Panc1 (cell line): ENCODE results near the gene MIX23.

Experiments used
- CTCF ChIP-seq: fragments of 450-650 bp; IDR thresholded peaks from 2 replicates; pipeline ENCODE4 v1.5.1; 2017; ENCODE audit warnings: mild to moderate bottlenecking
- SIN3A ChIP-seq: IDR thresholded peaks from 2 replicates; pipeline ENCODE4 v1.6.1; 2012; ENCODE audit warnings: low read depth, mild to moderate bottlenecking, low read length, moderate library complexity, borderline replicate concordance; ENCODE audit not compliant: insufficient read depth

- TF ChIP-seq CTCF (no peak), SIN3A (no peak)
Measured at GRCh38 chr3:122391681-122392446, 8.8 kb upstream of the MIX23 start.
